ENCODE data around the gene AKT1S1.

AKT1S1 gene

DNA sequence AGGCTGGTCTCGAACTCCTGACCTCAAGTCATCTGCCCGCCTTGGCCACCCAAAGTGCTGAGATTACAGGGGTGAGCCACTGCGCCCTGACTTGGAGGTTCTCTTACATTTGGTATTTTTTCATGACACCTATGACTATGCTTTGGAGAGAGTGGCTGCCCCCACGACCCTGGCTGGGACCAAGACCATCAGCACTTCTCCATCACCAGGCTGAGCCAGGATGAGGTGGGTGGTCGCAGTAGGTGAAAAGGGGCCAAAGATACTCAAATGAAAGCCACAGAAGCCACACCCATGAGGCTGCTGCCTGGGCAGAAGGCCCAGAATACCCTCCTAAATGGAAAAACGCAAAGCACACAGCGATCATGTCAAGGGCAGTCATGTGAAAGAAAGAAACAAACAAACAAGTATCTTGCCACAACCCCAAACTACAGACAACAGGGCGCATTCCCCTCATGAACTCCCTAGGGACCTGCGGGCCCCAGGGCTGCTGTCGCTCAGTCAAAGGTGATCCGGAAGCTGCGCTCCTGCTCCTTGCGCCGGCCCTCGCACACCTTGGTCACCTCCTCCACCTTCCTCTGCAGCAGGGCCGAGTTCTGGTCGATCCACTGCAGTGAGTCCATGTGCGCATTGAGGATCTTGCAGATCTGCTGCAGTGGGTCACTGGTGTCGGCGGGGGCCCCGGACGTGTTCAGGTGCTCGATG, 30.7 kb upstream of the AKT1S1 start:
- DNase-seq, result no peak

DNA sequence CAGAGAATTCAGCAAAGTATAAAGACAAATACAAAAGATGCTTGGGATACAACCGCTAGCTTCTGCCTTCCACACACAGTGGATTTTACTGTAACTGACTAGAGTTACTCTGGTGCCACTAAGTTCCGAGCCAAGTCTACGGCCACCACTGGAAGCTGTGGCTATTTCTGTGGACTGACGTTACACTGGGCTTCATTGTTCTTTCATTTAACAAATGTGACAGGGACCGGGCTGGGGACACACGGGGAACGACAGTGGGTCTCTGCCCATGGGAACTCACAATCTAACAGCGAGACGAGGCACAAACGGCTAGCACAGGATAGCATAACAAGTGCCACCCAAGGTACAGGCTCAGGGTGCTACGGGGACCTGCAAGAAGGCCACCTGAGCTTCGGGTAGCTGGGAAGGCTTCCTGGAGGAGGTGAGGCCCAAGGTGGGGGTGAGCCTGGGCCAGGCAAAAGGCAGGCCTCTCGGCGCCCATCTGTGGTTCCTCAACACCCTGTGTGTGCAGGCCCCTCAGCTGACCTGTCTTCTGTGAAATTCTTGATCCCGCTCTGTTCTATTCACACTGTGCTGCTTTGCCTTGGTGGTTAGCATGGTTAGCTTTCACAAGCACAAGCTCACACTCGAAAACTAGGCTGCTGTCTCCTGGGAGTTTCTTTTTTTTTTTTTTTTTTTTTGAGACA, 29.9 kb upstream of the AKT1S1 start:
- DNase-seq, result no peak

DNA sequence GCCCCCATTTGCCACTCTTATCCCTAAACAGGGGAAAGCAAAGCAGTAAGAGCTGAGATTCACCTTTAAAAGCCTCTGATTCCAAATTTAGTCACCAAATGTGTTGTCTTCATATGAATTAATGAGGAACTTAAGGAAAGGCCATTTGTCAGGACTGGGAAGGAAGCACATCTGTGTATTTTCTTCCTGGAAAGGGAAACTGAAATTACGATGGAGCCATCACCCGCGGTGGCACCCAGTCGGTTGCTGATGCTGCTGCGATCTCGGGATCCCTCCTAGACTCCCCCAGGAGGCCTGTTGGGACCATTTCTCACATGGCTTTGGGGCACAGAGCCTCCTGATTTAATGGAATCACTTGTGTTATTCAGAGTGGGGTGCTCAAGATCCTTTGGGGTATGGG, 27.0 kb upstream of the AKT1S1 start:
- no peak for DNase-seq

DNA sequence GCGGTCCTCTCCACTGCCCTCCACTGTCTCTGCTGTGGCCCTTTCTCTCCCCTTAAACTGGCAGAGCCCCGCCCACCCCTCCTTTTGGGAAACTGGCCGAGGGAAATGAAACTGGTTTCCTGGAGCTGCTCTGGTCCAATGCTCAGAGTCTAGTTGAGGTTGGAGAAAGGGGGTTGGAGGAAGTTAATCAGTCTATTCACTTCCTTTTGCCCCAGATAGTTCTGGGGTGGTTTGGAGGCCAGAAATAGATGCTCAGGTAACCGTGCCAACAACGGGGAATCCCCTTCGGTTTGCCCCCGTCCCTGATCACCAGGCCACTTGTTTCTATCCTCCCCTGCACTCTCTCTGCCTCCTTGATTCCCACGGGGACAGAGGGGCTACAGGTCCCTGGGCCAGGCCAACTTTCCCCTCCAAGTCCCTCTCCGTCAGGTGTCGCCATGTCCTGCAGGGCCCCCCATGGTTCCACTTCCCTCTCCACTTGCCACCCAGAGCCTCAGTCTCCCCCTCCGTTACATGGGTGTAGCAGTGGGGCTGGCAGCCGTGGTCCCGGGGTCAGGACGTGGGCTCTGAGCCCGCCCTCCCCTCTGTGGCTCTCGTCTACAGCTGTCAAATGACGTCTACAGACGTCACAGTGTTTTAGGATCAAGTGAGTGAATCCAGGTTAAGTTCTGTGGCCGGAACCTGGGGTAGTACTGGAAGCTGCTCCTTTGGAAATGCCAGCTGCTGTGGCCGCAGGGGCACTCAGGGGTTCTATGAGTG, 19.9 kb upstream of the AKT1S1 start, which contains the start of gene IL4I1:
IL4I1 (minus strand) TSS at position 25 of the 759 bp plus-strand sequence. CDS start 727 bp downstream, outside the sequence.
- DNase-seq, result peak; percentile 89

DNA sequence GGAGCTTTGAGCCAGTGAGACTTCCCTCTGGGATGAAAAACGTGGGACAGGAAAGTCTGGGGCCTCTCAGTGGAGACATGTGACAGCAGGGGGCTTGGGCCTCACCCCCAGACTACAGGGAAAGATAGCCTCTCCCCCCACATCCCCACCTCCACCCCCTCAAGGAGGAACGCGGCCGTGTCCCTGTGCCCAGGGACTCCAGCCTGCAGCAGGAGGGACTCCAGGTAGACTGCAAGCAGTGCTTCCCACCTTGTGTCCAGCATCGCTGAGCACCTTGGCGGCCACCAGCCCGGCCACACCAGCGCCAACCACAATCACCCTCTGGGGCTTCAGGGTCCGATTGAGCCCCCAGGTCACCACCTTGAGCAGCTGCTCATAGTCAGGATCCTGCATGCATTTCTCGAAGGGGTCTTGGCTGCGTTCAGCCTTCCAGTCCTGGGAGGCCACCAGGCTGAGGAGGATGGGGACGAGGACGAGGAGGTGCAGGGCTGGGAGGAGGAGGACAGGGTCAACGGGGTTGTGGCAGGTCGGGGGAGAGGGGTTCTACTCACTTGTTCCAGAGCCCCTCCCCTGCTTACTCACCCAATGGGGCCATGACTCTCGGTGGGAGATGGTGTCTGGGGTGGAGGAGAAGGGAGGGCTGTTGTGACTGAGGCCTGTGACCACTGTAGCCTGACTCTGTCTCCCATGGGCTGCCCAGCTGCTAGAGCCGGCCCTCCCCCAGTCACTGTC, 18.6 kb upstream of the AKT1S1 start:
- DNase-seq, result no peak

DNA sequence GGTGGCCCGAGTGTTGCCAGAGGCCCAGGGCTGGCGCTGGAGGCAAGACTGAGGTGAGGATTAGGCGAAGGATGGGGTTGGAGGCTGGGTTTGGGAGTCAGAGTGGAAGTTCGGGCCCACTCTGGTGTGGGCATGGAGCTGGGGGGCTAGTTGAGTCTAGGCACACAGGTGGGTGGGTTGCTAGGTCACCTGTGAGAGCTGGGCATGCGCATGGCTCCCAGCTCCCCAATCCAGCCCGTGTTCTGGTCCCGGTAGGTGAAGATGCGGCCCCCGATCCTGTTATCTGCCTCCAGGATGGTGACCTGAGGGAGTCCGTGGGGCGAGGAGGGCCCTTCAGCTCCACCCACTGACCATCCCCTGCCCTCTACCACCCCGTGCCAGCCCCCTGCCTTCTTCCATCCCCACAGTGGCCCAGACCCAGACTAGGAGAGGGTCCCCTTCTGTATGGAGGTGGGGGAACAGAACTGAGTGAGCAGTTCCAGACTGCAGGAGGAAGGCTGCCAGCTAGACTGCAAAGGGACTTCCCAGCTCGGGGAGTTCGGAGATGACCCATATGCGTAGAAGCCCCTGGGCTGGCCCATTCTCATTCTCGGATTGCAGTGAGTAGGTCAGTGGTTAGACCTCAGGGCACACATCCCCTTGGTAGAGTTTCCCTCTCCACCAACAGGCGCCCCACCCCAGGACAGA, 17.9 kb upstream of the AKT1S1 start:
- peak; percentile 60 for DNase-seq

DNA sequence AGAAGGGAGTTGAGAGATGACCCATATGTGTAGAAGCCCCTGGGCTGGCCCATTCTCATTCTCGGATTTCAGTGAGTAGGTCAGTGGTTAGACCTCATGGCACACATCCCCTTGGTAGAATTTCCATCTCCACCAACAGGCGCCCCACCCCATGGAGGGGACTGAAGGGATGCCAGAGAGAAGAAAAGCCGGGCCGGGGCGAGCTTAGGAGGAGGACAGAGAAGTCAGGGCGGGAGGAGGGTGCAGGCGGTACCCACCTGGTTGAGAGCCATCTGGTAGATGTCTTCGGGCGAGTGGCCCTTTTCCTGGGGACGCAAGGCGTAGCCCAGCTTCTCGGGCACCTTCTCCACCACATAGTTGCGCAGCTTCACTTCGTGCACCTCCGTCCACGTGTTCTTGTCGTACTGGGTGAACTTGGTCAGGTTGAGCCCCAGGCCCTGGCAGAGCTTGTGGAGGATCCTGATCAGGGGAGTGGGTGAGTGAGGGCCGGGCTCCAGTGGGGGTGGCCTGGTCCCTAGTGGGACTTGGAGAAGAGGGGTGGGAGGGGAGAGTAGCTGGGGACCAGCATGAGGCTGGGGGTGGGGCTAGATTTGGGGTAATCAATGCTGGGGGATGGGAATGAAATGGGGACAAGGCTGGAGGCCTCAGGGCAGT, 17.0 kb upstream of the AKT1S1 start:
- no peak for DNase-seq

DNA sequence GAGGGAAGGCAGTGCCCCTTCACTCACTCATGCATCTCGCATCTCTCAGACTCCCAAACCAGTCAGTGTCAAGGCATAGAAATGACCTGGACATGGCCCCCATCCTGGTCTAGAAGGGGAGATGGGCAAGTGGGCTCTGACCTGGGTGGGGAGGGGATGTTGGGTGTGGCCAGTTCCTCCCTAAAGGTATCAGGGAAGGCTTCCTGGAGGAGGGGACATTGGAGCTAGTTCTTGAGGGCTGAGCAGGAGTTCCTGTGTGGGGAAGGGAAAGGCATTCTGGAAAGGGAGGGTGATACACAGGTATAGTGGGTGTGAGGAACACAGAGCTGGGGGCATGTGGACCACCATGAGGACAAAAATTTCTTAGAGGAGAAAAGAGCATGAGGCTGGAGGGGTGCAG, 15.6 kb upstream of the AKT1S1 start:
- no peak for DNase-seq

DNA sequence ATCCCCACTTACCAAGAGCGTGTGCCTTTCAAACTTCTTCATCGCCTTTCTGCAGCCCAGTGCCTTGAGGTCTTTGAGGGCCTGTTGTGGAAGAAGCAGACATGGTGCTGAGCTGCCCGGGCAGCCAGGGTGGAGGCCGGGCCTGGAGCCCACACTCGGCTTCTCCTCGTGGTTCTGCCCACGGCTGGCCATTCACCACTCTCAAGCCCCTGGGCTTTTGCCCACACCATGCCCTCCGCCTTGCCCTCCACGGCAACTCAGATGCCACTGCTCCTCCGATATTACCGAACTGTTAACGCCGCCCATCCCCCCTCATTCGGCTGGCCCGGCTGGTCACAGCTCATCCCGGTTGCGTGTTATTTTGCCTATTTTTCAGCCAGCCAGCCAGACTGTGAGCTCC, 14.2 kb upstream of the AKT1S1 start:
- DNase-seq, result no peak

DNA sequence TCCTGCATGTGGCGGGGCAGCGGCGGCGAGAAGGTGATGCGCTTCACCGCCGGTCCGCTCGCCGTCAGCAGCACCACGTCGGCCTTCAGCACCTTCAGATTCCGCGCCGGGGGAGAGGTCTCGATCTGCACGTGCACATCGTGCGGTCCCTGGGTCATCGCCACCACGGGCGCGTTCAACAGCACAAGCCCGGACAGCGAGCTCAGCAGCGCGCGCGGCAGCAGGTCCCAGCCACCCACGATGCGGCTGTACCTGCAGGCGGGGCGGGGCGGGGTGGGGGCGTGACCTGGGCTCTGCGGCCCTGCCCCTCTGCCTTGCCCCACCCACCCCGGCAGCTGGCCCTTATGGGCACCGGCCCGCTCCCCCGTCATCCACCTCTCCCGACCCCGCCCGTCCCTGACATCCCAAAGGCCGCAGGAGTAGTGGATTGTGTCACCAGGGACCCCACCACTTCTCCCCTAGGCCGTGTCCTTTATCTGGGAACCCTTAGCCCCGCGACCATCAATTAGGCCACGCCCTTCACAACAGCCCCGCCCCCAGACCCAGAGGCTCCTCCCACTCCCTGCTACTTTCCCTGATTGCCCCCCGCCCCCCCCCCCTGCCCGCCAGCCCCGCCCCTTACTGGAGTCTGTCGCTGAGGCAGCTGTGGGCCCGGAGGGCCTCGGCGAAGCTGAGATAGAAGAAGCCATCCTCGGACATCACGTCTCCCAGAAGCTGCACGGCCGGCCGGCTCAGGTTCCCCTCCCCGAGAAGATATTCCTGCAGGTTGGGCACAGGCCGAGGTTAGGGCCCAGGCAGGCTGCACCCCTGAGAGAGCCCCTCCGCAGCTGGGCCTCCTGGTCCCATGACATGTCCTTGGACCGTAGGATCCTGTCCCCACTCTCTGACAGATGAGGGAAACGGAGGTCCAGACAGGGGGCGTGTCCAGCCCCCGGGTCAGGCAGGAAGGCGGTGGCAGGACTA, 13.5 kb upstream of the AKT1S1 start:
- DNase-seq, result peak; percentile 79

DNA sequence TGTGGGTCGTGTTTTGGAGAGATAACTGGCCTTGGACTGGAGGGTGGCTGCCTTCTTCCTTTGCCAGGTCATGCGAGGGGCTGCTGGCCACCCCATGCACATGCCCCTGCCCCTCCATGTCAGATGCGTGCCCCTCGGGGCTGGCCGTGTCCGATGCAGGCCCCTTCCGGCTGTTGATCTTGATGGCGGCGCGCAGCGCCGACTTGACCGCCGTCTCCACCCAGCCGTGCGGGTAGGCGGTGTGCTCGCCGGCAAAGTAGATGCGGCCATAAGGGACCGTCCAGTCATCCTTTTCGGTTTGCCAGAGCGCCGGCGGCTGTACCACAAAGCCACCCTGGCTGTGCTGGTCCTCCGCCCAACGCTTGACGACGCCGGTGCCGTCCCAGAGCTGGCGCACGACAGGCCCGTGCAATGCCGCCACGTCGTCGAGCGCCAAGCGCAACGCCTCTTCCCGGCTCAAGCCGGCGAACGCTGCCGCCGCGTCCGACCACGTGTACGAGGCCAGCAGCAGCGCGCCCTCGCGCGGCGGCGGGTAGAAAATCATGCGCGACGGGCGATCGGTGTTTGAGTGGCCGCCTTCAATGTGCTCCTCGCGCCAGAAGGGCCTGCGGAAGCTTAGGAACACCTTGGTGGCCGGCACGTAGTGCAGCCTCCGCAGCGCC, 12.7 kb upstream of the AKT1S1 start:
- DNase-seq, result peak; percentile 84

DNA sequence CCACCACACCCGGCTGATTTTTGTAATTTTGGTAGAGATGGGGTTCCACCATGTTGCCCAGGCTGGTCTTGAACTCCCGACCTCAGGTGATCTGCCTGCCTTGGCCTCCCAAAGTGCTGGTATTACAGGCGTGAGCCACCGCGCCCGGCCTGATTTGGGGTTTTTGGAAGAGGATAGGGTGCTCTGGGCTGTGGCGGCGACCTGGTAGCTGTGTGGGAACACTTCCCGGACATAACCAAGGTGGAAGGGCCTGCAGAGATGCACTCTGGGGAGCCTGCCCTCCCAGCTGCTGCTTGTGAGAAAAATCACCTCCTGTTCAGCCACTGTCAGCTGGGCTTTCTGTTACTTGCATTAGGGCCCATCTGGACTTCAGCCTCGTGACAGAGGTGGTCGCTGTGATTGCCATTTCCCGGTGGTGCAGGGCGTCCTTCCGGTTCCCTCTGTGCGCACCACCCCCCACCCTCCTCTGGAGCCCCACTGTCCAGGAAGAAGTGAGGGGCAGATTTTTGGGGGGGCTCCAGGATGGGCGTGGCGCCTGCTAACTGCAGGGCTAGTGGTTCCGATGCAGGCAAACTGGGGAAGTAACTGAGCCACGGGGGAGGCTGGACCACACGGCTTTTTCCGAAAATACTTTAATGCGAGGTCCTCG, 12.0 kb upstream of the AKT1S1 start:
- no peak for DNase-seq

DNA sequence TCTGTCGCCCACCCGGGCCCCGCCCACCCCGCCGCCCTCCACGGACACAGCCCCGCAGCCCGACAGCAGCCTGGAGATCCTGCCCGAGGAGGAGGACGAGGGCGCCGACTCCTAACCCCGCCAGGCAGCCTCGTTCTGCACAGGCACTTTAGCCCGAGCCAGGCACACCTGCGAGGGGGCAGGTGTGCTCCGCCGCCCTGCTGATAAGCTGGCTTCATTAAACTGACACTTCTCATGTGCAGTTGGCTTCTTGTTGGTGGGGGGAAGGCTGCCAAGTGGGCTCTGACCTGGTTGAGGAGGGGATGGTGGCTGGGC, 11.3 kb upstream of the AKT1S1 start:
- DNase-seq, result no peak

DNA sequence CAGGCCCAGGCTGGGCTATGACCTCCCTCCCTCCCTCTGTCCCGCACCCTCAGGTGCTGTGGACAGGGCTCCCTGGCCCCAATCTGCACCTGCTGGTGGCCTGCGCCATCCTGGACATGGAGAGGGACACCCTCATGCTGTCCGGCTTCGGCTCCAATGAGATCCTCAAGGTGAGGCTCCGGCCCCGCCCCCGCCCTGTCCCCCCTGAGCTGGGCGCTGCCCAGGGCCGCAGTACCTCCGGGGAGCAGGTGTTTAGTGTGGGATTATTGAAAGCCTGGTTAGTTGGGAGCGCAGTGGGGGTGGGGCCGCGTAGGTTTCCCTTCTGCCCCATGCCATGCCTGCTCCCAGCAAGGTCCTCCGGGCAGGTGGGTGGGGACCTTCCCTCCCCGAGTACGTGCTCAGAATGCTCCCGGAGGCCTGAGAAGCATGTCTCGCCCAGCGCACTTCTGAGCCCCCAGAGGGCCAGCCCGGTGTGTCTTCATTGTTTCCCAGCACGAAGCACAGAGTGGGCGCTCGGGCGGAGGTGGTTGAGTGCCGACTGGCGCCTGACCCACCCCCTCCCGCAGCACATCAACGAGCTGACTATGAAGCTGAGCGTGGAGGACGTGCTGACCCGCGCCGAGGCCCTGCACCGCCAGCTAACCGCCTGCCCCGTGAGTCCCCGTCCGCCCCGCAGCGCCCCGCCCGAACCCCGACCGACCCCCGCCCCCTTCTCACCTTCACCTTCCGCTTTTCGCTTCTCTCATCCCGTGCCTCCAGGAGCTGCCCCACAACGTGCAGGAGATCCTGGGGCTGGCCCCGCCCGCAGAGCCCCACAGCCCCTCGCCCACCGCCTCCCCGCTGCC, 10.7 kb upstream of the AKT1S1 start:
- DNase-seq, result no peak

DNA sequence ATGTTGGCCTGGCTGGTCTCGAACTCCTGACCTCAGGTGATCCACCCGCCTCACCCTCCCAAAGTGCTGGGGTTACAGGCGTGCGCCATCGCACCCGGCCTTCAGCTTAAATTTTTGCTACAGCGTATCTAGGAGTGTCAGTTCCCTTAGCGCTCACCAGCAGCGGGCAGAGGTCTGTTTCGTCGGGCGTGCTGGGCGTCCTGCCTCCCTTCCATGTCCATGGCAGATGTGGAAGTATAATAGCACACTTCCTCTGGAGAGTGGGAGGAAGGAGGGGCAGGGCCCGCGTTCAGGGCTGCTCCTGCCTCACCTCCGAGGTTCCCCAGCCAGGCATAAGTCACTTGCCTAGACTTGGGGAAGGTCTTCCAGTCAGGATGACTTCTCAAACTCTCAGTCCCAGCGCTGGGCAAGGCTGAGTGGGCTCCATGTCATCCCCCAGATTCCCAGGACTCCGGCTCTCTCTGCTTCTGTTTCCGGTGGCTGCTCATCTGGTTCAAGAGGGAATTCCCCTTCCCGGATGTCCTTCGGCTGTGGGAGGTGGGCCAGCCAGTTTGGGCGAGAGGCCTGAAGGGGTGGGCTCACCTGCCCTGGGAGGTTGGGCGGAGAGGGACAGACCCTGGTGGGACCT, 10.0 kb upstream of the AKT1S1 start:
- DNase-seq, result no peak

DNA sequence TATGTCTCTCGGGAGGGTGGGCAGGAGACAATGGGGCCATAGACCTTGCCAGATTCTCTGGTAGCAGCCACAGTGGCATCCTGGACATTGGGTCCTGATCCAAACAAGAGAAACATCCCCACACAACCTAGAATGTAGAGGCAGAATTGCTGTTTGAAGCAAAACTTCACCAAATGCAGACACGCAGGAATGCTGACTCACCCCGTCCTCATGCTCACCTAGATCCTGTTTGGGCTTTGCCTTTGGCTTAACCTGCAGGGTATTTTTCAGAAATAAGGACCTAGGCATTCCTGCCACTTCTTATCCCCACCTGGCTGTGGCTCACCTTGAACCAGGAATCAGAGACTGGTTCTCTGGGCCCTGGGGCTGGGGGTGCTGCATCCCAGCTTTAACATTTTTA, 7.6 kb upstream of the AKT1S1 start:
- no peak for DNase-seq

DNA sequence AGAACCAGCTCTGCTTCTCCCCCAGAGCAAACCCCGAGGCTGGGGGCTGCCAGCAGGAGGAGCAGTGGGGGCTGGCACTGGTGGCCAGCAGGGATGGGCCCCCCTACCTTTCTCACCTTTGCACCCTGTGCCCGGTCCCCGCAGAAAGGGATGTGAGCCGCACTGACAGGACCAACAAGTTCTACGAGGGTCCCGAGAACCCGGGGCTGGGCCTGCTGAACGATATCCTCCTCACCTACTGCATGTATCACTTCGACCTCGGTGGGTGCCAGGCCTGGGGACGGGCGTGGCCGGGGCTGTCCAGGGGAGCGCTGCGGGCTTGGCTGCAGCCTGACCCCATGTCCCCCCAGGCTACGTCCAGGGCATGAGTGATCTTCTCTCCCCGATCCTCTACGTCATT, 7.0 kb upstream of the AKT1S1 start:
- no peak for DNase-seq

DNA sequence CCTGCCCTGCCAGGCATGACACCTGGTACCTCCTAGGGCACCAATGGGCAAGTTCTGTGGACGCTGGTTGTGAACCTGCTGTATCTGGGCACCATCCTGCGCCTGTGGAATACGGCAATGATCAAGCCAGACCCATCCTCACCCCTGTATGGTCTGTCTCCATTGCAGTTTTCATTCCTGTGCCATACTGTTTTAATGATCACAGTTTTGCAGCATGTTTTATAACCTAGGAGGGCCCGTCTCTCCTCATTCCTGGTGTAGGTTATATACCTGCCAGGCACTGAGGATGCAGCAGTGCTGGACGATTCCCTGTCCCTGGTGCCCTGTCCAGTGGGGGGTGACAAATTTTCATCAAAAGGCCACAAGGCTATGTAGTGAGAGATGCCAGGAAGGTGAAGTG, 5.9 kb upstream of the AKT1S1 start:
- DNase-seq, result no peak

Measured in CD4-positive, alpha-beta T cell treated with Interleukin-10 for 1 hour (primary cell).